Heart left ventricle (tissue), 16 donors: Measurements from ENCODE around the gene CLCF1. TPM values are rescaled to one million over a fixed set of nuclear protein-coding genes. Genes with fewer than 3 reads are reported as not detected.

Source experiments
- ATAC-seq, 4 donors: fragments of 200-7000 bp; cut with Tn5 transposase; one replicate each; pipeline ENCODE4 v1.9.1; 2020 to 2022; ENCODE audit warnings: moderate library complexity in 4 of 4, mild to moderate bottlenecking in 3 of 4, moderate number of reproducible peaks in 1 of 4
- DNase-seq, 5 donors: peaks; one replicate each; pipeline ENCODE4 v3.0.0-alpha.2; 2020
- H3K27ac ChIP-seq, 12 donors: fragments of 200-600 bp; sonication (generic) in 4 of 12; one replicate each; pipeline versions ENCODE4 v1.5.0 to v1.8.0; 2016 to 2022; ENCODE audit warnings: mild to moderate bottlenecking in 2 of 12
- H3K27me3 ChIP-seq, 9 donors: fragments of 200-600 bp; sonication (generic) in 2 of 9; one replicate each; pipeline versions ENCODE4 v1.5.1 to v1.8.0; 2016 to 2022; ENCODE audit warnings: mild to moderate bottlenecking in 3 of 9
- H3K36me3 ChIP-seq, 9 donors: fragments of 200-600 bp; sonication (generic) in 2 of 9; one replicate each; pipeline versions ENCODE4 v1.5.0 to v1.8.0; 2018 to 2022; ENCODE audit warnings: mild to moderate bottlenecking in 2 of 9
- H3K4me1 ChIP-seq, 12 donors: fragments of 200-600 bp; sonication (generic) in 4 of 12; one replicate each; pipeline versions ENCODE4 v1.5.0 to v1.8.0; 2016 to 2022; ENCODE audit warnings: mild to moderate bottlenecking in 3 of 12
- H3K4me3 ChIP-seq, 12 donors: fragments of 200-600 bp; sonication (generic) in 4 of 12; one replicate each; pipeline versions ENCODE4 v1.5.0 to v1.8.0; 2017 to 2022; ENCODE audit warnings: mild to moderate bottlenecking in 9 of 12, moderate library complexity in 4 of 12
- H3K9me3 ChIP-seq, 12 donors: fragments of 200-600 bp; sonication (generic) in 4 of 12; one replicate each; pipeline versions ENCODE4 v1.5.0 to v1.8.0; 2016 to 2022; ENCODE audit warnings: mild to moderate bottlenecking in 1 of 12
- POLR2A ChIP-seq, 2 donors: fragments of 450-650 bp; IDR thresholded peaks; one replicate each; pipeline ENCODE4 v1.6.1; 2017; ENCODE audit warnings: antibody characterized with exemption in 2 of 2, mild to moderate bottlenecking in 2 of 2, moderate library complexity in 2 of 2
- WGBS, 4 donors: extraction: QIAGEN DNeasy Blood & Tissue Kit in 2 of 4; methylation state at CpG; one replicate each; pipeline versions ENCODE4 v1.1.5 to v1.1.7; 2013 to 2018; 5-methylcytosine and 5-hydroxymethylcytosine counted together
- intact Hi-C, 10 donors: fragments of 100-400 bp; cut with DNase I; formaldehyde crosslinking; loops; one replicate each; pipeline versions ENCODE4 v1.11.1 to v1.14.2; 2022
- polyA plus RNA-seq, 2 donors: library from polyadenylated mRNA; stranded (reverse); fragments of 200-250 nt; gene quantifications; one replicate each; pipeline ENCODE4 v1.2.3, GENCODE V29; 2013
- total RNA-seq, 9 donors: library from RNA; depleted of rRNA in 2 of 9; stranded (reverse); fragments of >200 nt in 2 of 9; fragmentation: NEBNext Ultra II Directional in 3 of 9; extraction: Animal tissue kit (Norgen Biotek cat#: 25700) in 3 of 9; gene quantifications; one replicate each; pipeline versions ENCODE4 v1.1.0 to v1.2.4, GENCODE V29; 2016 to 2023
- TF ChIP-seq, protein P1 (sequence below), 12 donors: fragments of 200-600 bp; sonication (generic) in 4 of 12; IDR thresholded peaks; one replicate each; pipeline versions ENCODE4 v1.5.0 to v1.8.0; 2018 to 2022; ENCODE audit warnings: antibody characterized with exemption in 12 of 12, mild to moderate bottlenecking in 5 of 12
- donor health status: ischemic (EF 13 %, LVEDD 7.1; RV severe dilation, severe dysfunction).
- donor health status: healthy with polysubstance abuse.
- donor health status: DM: no; HTN: yes; CAD: no.
- donor health status: DM: no; HTN: no; CAD: no.
- donor health status: ischemic (EF 25% LVEDD 6.9; RV normal size, moderate dysfunction).
- donor health status: ischemic (EF 25% LVEDD 5.7; RV mildly dilated, moderate dysfunction).
- donor health status: healthy.
- donor health status: DM: yes; HTN: yes; CAD: no.
- donor health status: ischemic (EF 35%, LVEDD 5.7; RV mildly dilated, moderate dysfunction).
- donor health status: nonischemic (EF 11% LVEDD 7.7; RV severe dilation, severe dysfunction).
- donor health status: DM: yes; HTN: yes; CAD: no.
- donor health status: PGD.
- donor health status: ischemic (EF 29% LVEDD 5.4; RV normal size, mild dysfunction).
- donor health status: nonischemic (EF 23%, LVEDD 6.1; RV moderate dilation, normal function).

The CLCF1 gene
- total and polyA plus RNA-seq, 11 donors, result 0.25 to 17.1 (median 1.7) TPM

DNA sequence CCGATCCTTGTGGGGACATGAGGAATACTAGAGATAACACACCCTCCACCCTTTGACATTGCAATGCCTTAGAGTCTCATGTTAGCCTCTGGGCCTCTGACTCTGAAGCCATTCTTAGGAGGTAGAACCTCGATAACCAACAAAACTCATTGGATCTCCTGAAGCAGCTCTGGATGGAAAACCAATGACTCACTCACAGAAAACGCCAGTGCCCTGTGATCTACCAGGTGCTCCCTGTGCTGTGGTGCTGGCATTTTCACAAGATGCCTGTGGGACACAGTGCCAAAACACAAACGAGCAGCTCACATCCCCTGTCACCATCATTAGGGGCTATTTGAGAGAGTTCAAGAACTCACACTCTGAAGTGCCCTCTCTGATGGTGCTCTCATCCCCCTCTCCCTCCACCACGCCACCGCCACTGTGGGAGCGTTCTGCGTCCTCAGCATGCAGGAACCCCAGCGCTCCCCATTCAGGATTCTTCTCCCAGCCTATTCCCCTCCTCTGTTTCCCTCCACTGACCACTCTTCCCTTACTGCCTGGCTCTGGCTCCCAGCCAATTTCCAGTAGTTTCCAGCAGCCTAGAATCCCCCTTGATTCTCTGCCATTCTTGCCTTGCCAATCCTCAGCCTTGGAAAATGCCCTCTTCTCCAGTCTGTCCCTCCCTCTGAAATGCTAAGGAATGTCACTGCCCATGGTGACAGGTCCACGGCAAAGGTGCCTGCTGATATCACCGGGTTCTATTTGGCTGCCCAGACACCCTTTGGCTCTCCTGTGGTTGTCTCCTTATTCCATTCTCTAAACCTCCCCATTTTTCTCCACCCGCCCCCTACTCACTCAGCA, 15.3 kb downstream of the CLCF1 start:
- H3K27ac ChIP-seq, result peak overlapping the region in 1 of 12 donors; percentile 99
- no peaks in the 10 kb centered on the region for H3K9me3 ChIP-seq
- no peaks in the 10 kb centered on the region for H3K27me3 ChIP-seq
- H3K36me3 ChIP-seq, result no peaks in the 10 kb centered on the region
- intact Hi-C loops, result loop anchor here in 9 of 10 donors (1.0 to 2.0 kb wide), 6 partner anchors 15 to 149 kb away; partner anchors contain the start of gene CLCF1 (in 1 of the 9)
- ATAC-seq (no peak), DNase-seq (no peak)
- TF ChIP-seq POLR2A (IDR thresholded peaks at IDR 0.05), result no peak
- TF ChIP-seq, protein P1, sequence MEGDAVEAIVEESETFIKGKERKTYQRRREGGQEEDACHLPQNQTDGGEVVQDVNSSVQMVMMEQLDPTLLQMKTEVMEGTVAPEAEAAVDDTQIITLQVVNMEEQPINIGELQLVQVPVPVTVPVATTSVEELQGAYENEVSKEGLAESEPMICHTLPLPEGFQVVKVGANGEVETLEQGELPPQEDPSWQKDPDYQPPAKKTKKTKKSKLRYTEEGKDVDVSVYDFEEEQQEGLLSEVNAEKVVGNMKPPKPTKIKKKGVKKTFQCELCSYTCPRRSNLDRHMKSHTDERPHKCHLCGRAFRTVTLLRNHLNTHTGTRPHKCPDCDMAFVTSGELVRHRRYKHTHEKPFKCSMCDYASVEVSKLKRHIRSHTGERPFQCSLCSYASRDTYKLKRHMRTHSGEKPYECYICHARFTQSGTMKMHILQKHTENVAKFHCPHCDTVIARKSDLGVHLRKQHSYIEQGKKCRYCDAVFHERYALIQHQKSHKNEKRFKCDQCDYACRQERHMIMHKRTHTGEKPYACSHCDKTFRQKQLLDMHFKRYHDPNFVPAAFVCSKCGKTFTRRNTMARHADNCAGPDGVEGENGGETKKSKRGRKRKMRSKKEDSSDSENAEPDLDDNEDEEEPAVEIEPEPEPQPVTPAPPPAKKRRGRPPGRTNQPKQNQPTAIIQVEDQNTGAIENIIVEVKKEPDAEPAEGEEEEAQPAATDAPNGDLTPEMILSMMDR (IDR thresholded peaks at IDR 0.05), result no peak
- peaks cover 6 to 49% (median 37%) of the 10 kb centered on the region in 12 donors for H3K4me1 ChIP-seq
- H3K4me3 ChIP-seq, result no peak overlapping the region
- 74 to 82% (median 78%) methylated on average over 12 of the region's 12 CpGs for WGBS, 4 donors

DNA sequence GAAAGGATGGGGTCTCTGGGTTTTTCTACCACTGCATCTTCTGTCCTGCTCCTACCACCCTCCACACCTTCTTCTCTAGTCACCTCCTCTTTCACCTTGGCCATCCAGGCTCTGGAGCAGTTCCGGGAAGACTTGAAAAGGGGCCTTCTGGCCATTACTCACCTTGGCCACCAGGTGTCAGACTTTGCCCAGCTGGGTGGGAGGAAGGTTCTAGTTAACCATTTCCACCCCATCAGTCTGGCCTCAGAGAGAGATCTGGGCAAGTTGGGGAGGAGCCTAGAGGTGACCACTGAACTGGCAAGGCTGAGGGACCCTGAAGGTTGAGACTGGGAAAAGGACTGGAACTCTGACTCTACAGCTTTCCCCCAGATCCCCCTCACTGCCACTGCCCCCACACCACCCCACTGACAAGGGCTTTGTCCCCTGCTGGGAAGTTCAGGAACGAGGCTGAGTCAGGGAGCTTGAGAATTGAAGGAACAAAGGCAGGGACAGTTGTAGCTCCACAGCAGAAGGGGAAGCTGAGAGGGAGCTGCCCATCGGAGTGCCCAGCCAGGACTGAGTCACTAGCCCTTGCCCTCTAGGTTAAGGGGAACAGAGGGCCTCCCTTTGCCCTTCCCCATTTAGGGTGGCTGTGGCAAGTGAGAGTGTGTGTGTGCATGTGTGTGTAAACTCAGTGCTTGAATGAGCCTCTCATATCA, 16.4 kb downstream of the CLCF1 start:
- WGBS, 4 donors, result 34 to 40% (median 37%) methylated on average over 3 of the region's 3 CpGs
- H3K4me3 ChIP-seq, result no peak overlapping the region
- DNase-seq (peak in 4 of 5 donors; percentile 61 to 70 (median 65)), ATAC-seq (no peak)
- intact Hi-C loops, result loop anchor here in 9 of 10 donors (1.0 to 2.0 kb wide), 6 partner anchors 16 to 150 kb away; partner anchors contain the start of gene CLCF1 (in 1 of the 9)
- H3K36me3 ChIP-seq, result no peaks in the 10 kb centered on the region
- peaks cover 6 to 55% (median 45%) of the 10 kb centered on the region in 12 donors for H3K4me1 ChIP-seq
- H3K27ac ChIP-seq, result peak overlapping the region in 11 of 12 donors; percentile 35 to 100 (median 99)
- TF ChIP-seq POLR2A (IDR thresholded peaks at IDR 0.05), result no peak
- TF ChIP-seq, protein P1 (IDR thresholded peaks at IDR 0.05), result peak; percentile 80 to 95 (median 90)
- H3K9me3 ChIP-seq, result no peaks in the 10 kb centered on the region
- H3K27me3 ChIP-seq, result no peaks in the 10 kb centered on the region

DNA sequence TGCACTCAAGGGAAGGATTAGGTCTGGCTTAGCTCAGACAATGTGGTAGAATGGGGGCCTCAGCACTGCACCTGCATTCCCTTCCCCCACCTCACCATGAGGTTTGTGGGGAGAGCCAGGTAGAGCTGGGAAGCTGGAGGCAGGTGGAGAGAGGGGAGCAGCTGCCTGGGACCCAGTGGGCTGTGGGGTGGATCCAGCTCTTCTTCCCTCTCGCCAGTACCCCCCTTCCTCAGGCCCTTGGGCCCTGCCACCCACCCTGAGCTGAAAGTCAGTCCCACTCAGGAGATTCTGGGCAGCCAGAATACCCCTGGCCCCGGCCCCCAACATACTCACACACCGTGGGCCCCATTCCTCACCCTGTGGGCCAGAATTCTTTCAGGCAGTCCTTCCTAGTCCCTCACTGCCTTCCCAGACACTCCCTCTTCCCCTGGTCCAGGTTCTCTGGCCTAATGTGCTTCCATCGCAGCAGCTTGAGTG, 17.0 kb downstream of the CLCF1 start:
- ATAC-seq (no peak), DNase-seq (no peak)
- Histone ChIP-seq H3K27ac (peak overlapping the region in 11 of 12 donors; percentile 35 to 100 (median 99)), H3K4me1 (peaks cover 7 to 61% (median 51%) of the 10 kb centered on the region in 12 donors), H3K36me3 (no peaks in the 10 kb centered on the region), H3K27me3 (no peaks in the 10 kb centered on the region), H3K9me3 (no peaks in the 10 kb centered on the region), H3K4me3 (no peak overlapping the region)
- intact Hi-C loops, result loop anchor here in 5 of 10 donors (1.0 to 2.0 kb wide), 5 partner anchors 16 to 150 kb away; partner anchors contain the start of gene CLCF1 (in 1 of the 5)
- WGBS, 4 donors, result 38 to 55% (median 48%) methylated on average over 3 to 4 of the region's 4 CpGs
- TF ChIP-seq, protein P1 (IDR thresholded peaks at IDR 0.05), result no peak
- TF ChIP-seq POLR2A (IDR thresholded peaks at IDR 0.05), result no peak
